HG02870 (cell line): ENCODE measurements around the gene LIN7A.
A peak's percentile ranks its signal among the peaks of the same experiment; 100 is the strongest.

Source experiments
- ATAC-seq: cut with Tn5 transposase; IDR thresholded peaks from one replicate; pipeline ENCODE4 v1.9.1; 2021; ENCODE audit warnings: mild to moderate bottlenecking, moderate library complexity; ENCODE audit not compliant: unreplicated experiment

LIN7A gene, protein sequence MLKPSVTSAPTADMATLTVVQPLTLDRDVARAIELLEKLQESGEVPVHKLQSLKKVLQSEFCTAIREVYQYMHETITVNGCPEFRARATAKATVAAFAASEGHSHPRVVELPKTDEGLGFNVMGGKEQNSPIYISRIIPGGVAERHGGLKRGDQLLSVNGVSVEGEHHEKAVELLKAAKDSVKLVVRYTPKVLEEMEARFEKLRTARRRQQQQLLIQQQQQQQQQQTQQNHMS

DNA sequence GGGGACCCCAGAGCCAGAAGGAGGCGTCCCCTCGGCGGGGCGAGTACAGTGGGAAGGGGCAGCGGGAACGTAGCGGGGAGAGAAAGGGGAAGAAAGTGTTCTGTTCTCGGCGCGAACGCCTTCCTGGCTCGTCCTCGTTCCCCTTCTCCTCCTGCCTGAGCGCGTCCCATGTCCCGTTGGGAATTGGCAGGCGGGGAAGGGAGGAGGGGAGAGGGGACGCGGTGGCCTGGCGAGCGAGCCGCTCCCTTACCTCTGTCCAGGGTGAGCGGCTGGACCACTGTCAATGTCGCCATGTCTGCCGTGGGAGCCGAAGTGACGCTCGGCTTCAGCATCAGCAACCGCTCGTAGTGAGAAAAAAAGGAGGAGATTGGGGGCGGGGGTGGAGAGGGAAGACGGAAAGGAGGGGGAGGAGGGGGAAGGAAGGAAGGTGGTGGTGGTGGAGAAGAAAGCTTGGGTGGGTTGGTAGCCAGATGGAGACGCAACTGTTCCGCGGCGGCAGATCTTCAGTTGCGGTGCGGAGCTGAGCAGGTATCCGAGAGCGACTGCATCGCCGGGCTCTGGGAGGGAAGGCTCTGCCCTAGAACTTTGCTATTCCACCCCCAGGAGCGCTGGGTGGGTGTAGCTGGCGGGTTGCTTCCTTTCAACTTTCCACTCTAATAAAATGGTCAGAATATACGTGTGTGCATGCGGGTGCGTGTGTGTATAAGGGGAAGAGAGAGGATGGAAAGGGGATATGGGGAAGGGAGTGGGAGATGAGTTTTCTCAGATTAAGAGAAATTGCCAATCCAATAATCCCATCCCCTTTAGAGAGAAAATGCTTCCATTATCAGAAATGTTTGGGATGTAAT is at the start of gene LIN7A:
LIN7A (minus strand) TSS at position 544 of the 848 bp plus-strand sequence; CDS start at position 332, 212 bp downstream.
- ATAC-seq = peak; percentile 5

DNA sequence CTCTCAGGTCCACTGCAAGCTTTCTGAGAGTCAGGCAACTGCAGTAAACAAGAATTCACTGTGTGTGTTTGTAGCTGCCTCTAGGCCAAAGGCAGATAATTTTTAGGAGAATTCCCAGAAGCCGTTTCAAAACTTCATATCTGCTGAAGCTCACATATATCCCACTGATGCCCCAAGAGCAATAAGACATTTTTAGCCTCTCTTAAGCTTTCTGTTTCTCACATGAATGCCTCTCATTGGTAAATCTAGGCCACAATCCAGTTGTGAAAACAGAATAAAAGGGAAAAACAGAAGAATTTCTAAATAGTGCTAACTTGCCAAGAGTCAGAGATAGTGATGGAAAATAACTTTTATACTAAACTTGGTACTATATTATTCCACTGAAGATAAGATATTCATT is 48.5 kb upstream of the LIN7A start:
- no peak for ATAC-seq

DNA sequence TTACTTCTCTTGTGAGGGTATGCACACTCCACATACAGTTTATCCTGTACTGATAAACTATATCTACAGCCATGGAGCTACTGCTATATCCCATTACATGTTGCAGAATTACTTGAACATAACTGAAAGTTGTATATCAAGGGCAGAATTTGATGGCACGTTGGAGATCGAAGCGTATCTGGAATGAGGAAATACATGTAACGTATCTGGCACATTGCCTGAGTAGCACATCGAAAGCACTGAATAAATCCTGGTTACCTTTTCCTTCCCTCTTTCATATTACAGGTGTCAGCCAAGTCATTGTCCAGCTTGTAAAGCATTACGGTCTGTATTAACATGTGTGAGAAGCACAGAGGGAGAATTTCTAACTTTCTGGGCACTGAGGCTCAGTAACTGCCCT is 42.1 kb upstream of the LIN7A start:
- ATAC-seq = no peak

DNA sequence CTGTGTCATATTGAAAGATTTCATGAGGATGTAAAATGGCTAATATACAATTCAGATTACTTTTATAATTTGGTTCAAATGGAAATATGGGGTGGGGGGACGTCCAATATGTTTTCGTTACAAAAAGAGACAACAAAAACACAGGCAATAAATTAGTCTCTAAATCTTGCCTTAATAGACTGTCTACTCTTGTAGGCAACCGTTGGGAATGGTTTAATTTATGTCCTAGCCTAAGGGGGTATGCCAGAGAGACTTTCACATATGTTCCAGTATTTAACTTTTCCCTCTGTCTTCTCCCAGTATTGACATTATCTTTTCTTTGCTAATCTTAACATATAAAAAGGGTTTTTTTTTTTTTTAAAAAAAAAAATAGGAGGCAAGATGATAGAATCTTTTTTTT is 41.5 kb upstream of the LIN7A start:
- no peak for ATAC-seq

DNA sequence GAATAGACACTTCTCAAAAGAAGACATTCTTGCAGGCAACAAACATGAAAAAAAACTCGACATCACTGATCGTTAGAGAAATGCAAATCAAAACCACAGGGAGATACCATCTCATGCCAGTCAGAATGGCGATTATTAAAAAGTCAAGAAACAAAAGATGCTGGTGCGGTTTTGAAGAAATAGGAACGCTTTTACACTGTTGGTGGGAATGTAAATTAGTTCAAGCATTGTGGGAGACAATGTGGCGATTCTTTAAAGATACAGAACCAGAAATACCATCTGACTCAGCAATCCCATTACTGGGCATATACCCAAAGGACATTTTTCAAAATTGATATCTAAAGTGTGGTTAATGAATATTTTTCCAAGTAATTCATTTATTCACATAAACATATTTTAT is 39.6 kb upstream of the LIN7A start:
- ATAC-seq = no peak

DNA sequence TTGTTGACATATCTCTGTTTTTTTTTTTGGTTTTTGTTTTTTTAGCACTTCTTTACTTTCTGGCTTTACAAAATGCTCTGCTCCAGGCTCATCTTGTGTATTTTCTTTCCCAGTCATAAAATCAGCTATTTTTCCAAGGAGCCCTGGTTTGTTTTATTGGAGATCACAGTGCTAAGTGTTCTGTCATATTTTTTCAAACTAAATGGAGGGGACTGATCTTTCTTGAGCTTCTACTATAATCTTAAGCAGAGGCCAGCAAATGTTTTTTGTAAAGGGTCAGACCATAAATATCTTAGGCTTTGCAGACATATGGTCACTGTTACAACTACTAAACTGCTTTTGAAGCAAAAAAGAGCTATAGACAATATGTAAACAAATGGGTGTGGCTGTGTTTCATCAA is 30.6 kb upstream of the LIN7A start:
- no peak for ATAC-seq

DNA sequence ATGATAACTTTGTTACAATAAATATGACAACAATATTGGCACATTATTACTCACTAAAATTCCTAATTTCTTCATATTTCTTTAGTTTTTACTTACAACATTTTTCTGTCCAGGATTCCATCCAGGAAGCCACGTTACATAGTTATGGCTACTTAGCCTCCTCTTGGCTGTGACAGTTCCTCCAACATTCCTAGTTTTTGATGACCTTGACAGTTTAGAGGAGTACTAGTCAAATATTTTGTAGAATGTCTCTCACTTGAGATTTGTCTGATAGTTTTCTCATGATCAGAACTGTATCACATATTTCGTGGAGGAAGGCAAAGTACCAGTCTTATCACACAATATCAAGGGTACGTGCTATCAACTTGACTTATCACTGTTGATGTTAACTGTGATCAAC is 29.8 kb upstream of the LIN7A start:
- ATAC-seq = no peak

DNA sequence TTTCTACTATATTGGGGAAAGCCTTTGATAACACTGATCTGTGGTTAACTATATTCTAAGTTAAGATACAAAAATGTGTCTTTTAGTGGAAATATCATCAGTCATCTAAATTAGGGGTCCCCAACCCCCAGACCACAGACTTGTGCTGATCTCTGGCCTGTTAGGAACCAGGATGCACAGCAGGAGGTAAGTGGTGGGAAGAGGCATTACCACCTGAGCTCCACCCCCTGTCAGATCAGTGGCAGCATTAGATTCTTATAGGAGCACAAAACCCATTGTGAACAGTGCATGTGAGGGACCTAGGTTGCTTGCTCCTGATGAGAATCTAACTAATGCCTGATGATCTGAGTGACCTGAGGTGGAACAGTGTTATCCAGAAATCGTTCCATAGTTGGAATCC is 28.3 kb upstream of the LIN7A start:
- ATAC-seq = no peak

DNA sequence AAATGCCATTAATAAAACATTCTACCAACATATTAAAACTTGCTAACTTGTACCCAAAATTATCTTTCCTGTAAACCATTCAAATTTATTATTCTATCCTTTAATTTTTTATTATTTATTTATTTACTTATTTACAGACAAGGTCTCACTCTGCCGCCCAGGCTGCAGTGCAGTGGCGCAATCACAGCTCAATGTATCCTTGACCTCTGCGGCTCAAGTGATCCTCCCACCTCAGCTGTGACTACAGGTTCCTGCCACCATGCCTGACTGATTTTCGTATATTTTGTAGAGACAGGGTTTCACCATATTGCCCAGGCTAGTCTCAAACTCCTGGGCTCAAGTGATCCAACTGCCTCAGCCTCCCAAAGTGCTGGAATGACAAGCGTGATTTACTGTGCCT is 20.4 kb upstream of the LIN7A start:
- no peak for ATAC-seq

DNA sequence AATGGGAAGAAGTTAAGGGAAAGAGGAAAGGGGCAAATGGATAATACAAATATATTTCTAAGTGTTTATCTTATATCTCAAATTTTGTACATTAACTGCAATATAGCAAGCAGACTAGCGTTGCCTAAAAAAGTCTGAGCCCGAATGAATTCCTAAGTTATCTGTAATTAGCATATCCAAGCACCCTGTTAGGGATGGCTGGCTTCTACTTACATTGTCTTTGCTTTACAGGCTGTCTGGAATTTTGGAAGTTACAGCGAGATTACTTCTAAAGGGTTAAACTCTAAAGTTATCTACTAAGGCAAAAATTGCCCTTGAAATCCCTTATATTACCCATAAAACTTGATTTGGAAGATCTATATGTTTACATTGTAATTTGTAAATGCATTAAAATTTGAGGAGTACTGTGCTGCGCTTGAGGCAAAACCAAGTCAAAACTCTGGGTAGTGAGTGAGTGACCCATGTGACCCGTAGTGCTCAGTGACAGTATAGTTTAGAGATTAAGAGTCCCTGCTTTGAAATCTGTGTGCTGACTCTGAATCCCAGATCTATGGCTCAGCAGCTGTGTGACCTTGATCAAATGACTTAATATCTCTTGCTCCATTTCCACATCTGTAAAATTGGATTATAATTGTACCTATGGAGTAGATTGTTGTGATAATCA is 17.3 kb upstream of the LIN7A start:
- ATAC-seq = no peak

DNA sequence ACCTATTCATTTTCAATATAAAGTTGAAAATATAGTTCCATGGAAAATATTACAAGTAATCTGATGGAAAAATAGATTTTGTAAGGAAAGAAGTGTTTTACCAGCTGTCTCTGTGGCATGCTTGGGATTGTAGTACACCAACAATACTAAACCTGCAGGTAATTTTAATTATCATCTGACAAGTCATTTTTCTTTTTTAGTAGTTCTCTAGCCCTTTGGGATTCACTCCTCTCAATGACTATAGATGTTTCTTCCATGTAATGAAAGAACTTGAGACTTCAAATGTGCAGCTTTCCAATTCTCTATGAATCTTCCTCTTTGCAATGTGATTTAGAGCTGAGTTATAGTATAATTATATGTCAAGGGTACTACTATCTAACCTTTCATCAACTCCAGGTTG is 14.7 kb upstream of the LIN7A start:
- ATAC-seq = no peak

DNA sequence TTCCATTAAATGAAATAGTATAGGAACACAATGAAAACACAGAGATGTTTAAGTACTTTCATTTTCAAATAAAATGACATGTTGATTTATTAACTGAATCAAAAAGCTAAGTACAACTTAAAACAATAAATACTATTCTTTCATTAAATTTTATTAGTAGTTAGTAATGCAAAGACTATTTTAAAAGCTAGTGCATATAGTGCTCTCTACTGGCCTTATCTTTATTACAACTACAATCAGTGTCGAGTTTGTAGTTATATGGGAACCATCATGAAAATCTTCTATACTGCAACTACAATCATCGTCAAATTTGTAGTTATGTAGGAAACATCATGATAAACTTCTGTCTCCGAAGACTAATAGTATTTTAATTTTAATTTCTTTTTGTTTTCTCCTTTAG is 8.9 kb upstream of the LIN7A start:
- peak; percentile 55 for ATAC-seq

DNA sequence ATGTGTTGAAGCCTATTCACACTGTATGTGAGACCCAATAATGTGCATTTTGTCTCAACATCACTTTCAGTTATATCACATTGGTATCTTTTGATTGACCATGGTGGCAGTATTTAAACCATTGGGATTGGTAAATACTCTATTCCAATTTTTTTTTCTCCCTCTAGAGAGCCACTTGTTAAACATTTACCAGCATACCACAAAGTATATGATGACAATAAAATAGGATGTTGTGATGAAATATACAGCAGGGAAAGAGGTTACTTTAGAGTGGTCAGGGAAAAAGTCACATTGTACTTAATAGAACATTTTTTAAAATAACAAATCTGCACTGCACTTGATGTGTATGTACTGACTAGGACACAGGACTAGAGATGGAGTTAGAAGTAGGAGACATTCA is 5.6 kb upstream of the LIN7A start:
- no peak for ATAC-seq

DNA sequence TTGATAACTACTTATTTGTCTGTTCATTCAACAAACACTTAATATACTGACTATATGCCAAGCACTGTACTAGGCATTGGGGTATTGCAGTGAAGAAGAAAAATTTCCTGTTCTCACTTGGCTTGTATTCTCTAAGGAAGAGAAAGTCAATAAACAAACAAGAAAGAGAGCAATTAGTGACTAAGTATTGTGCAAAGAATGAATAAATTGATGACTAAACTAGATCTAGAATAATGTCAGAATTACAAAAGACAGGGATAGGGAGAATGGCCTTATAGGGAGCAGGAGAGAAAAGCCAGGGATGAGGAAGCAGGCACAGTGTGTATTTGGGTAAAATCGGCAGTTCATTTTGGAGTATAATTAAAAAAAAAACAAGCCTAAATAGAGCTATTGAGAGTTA is 4.2 kb upstream of the LIN7A start:
- ATAC-seq = no peak

DNA sequence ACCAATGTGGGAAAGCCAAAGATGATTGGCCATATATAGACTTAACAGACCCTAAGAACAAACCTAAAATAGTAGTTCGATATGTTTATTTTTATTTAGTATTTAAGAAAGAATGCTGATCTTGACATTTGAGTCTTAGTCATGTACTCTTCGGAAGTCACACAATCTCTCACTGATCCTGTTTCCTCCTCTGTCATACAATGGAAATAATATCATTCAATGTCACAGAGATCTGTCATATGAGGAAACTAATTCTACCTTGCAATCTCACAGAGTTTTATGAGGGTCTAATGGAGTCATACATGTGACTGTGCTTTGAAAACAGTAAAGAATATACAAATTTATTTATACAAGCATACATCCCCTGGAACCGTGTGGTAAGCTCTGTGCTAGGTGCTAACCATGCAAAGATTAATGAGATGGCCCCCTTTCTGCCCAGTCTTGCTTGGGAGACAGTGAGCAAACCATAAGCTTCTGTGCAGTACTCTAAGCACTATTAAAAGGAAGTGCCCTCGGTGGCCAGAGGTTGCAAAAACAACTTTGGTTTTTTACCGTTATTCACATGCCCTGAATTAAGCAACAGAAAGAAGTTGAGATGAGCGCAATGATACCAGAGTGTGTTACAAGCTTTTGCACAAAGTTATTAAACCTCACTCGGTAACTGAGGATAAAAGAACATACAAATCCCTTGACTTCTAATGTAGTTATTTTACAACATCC is 1.7 kb upstream of the LIN7A start:
- ATAC-seq = no peak

DNA sequence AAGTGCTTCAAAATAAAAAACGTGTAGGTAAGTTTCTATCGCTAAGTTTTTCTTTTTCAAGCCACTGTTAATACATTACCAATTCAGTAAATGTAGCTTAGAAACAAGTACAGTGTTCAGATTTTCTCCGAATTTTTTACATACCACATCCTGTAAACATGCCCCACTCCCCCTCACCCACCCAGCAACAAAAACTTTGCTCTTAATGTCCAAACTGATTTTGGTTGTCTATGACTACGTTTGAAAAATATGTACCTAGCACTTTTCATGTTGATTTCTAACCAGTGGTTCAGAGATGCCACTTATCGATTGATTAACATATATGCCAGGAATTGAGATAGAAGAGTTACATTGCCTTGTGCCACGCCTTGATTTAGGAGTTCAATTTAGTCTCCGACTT is 663 bp upstream of the LIN7A start:
- ATAC-seq = no peak

DNA sequence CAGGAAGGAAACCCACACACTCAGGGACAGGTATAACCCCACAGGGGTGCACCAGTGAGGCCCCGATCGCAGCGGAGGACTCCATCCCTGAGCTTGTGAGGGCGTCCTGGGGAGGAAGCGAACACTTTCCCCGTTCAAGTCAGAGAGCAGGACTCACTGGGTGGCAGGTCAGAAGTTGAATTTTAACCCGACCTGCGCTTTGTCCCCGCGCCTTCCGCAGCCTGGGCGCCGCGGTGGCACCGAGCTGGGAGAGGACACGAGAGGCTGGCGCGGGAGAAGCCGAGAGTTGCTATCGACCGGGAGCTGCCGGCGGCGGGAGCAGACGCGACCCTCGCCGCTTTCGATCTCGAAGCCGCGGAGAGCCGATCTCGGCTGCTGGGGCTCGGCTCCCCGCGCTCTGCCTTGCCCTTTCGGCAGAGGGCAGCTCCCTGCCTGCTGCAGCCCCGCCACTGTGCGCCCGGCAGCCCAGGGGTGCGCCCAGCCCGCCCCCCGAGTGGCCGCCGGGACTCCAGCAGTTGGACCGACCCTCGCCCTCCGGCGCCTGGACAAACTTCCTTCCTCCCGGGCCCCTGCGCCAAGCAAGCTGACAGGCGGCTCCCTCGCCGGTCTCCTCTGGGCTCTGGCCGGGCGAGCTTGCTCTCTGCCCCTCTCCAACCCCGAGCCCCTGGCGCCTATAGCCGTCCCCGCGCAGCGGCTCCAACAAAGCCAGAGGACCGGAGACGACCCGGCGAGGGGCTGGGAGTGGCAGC is 918 bp downstream of the LIN7A start:
- ATAC-seq = peak; percentile 66

DNA sequence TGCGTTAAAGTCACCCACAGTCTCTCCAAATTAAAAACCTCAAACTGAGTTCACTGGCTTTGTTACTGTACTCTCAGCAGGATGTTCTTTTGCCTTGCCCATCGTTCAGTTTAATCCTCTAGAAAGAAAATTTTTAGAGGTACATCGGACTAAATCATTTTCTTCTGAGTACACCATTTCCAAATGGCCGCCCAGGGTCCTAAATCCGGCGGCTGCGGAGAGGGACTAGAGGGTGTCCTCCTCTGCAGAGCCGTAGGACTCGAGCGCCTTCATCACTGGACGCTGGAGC is 1.4 kb downstream of the LIN7A start:
- no peak for ATAC-seq

DNA sequence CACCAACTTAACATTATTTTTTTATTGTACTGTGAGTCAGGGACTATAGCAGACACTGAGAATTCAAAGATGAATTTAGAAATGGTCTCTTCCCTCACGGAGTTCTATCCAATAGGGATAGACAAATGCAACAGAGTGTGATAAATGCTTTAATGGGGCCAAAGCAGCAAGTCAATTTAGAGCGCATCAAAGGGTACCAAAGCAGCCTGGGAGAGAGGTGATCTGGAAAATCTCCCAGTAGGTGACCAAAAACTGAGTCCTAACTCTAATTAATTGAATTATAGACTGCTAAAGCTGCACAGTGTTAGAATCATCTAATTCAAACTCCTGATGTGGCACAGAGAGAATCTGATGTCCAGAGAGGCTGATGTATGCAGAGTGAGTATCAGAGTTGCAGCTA is 2.6 kb downstream of the LIN7A start:
- no peak for ATAC-seq

DNA sequence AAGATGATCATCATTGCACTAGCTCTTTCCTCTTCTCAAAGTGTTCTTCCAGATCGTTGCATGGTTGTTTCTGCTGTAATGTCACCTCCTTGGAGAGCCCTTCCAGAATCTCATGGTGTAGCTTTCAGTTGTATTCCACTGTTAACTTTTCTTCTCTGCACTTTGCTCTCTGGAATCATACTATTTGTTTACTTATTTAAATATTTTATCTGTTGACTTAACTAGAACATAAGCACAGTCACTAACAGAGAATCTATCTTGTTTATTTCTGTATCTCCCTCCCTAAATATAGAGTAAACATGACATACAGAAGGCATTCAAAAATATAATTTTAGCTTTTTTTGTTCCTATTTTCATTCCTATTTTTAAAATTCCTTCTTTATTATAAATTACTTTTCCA is 11.8 kb downstream of the LIN7A start:
- no peak for ATAC-seq

DNA sequence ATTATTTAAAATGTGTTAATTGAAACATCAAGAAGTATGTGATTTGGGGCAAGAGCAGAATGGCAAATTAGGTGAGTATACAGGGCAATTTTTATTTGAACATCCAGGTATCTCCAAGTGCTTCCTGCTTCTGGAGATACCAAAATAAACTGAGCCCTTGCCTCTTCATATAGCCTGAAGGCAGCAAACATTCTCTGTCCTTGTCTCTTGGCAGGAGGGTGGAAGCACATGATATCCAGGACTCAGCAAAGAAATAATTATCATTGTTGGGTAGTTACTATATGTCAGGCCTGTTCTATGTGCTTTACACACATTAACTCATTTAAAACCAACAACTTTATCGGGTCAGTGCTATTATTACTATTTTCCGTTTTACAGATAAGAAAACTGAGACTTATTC is 12.5 kb downstream of the LIN7A start:
- no peak for ATAC-seq
